Measurements from ENCODE around the gene GAS7. TPM values are rescaled to one million over a fixed set of nuclear protein-coding genes. Genes with fewer than 3 reads are reported as not detected.

Gene GAS7
- total RNA-seq, 1 experiment from 2014 or later: 6.0 TPM

GRCh38 chr17:10155371-10156076 lies 42.9 kb downstream of the GAS7 start:
- no peak overlapping the region for H3K18ac ChIP-seq (ENCODE audit: insufficient read length, low read depth, low read length)
- no peak overlapping the region for H4K8ac ChIP-seq (replicated peaks; ENCODE audit: insufficient read length, low read depth, low read length)
- H4K20me1 ChIP-seq (ENCODE audit: control insufficient read depth, insufficient read depth, insufficient read length): no peaks in the 10 kb centered on the region

More at GRCh38 chr17:10155371-10156076, 42.9 kb downstream of the GAS7 start:
- no peak overlapping the region for H3K56ac ChIP-seq (ENCODE audit: insufficient read length, low read depth, low read length)
- H3K23ac ChIP-seq (ENCODE audit: insufficient read length, low read depth, low read length): no peak overlapping the region
- H3K4me1 ChIP-seq (ENCODE audit: insufficient read depth, low read length): no peaks in the 10 kb centered on the region
- no peaks in the 10 kb centered on the region for H3K27me3 ChIP-seq (ENCODE audit: insufficient read depth, low read length)
- no peak for TF ChIP-seq CTCF (conservative IDR thresholded peaks at IDR 0.05)
- H3K27ac Mint-ChIP-seq: no peak overlapping the region
- no peak overlapping the region for H3K14ac ChIP-seq (ENCODE audit: insufficient read depth, low read length)
- no peak overlapping the region for H4K5ac ChIP-seq (ENCODE audit: insufficient read length, low read depth, low read length)
- H2AK5ac ChIP-seq (ENCODE audit: insufficient read length, low read length): no peak overlapping the region
- no peaks in the 10 kb centered on the region for H3K9me3 ChIP-seq (ENCODE audit: control insufficient read depth, low read depth, low read length)
- H2BK120ac ChIP-seq (ENCODE audit: low read depth, low read length, poor library complexity, severe bottlenecking): no peak overlapping the region
- H3K4ac ChIP-seq (ENCODE audit: low read depth, low read length): no peak overlapping the region
- H2BK15ac ChIP-seq (ENCODE audit: low read depth, low read length): no peak overlapping the region
- H3K27ac ChIP-seq (ENCODE audit: insufficient read length, low read depth, low read length): no peak overlapping the region
- no peaks in the 10 kb centered on the region for H3K79me1 ChIP-seq (ENCODE audit: insufficient read depth, low read depth, low read length, poor library complexity, severe bottlenecking)
- no peak overlapping the region for H3K9ac ChIP-seq (ENCODE audit: extremely low read depth, insufficient read length, low read length)
- no peaks in the 10 kb centered on the region for H3K9me3 Mint-ChIP-seq
- peaks cover 2% of the 10 kb centered on the region; the same call in 1 of the 2 replicates for H3K27me3 Mint-ChIP-seq (ENCODE audit: low read depth)
- H4K91ac ChIP-seq (ENCODE audit: insufficient read length, low read depth, low read length): no peak overlapping the region
- no peaks in the 10 kb centered on the region for H3K23me2 ChIP-seq (ENCODE audit: insufficient read length, low read depth, low read length, poor library complexity, severe bottlenecking)
- H3K4me2 ChIP-seq (ENCODE audit: insufficient read depth, insufficient read length, low read length): no peak overlapping the region
- no peak overlapping the region for H3T11ph ChIP-seq (ENCODE audit: low read length)
- H3K4me1 Mint-ChIP-seq: peaks cover 0 to 5% of the 10 kb centered on the region in 2 experiments; a peak in 2 of 4 replicates
- H3K4me3 Mint-ChIP-seq: no peak overlapping the region
- no peaks in the 10 kb centered on the region for H3K79me2 ChIP-seq (ENCODE audit: insufficient read depth, low read length)
- no peaks in the 10 kb centered on the region for H3K36me3 Mint-ChIP-seq (ENCODE audit: insufficient read depth in 1 of 3, low read depth in 3 of 3)
- no peak overlapping the region for H2BK20ac ChIP-seq (ENCODE audit: low read depth, low read length, poor library complexity, severe bottlenecking)
- H2BK5ac ChIP-seq (ENCODE audit: insufficient read length, low read length): no peak overlapping the region
- no peak overlapping the region for H2BK12ac ChIP-seq (ENCODE audit: insufficient read length, low read depth, low read length)
- no peak for DNase-seq
- no CpG with 5 or more reads among the region's 8 CpGs for WGBS (ENCODE audit: extremely low coverage, insufficient read length, low lambda C conversion rate)
- no peak overlapping the region for H2AFZ ChIP-seq (ENCODE audit: low read length)
